ENCODE data around the gene CAD.

CAD gene

DNA sequence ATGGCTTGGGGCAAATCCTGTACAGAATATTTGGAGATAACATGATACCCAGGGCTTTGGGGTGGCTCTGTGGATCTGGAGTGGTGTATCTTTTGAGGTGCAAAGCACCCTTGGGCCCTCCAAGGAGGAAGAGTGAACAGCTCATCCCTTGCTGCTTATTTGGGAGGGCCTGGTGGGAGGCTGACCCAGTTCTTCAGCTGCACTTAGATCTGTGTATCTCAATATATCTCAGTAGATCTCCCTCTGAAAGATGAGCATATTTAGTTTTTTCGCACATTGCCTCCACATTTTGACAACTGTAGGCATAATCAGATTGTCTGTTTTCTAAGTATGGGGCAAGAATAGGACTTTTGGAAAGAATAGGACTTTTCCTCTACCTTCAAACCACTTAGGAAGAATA lies 67.8 kb downstream of the CAD start:
- DNase-seq = no peak

DNA sequence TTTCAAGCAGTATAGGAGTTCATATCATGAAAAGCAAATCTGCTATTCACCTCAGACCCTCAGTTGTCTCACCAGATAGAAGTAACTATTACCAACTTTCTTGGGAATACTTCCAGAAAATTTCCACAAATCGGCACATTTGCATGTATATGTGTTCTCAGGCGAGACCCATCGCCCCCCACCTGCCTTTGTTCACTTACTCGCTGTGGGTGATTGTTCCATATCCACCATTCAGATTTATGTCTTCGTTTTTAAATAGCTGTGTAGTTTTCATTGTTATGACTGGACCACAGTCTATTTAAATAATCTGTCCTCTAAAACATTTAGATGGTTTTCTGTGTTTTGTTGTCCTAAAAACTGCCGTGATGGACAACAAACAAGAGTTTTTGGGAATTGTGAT lies 68.3 kb downstream of the CAD start:
- no peak for DNase-seq

DNA sequence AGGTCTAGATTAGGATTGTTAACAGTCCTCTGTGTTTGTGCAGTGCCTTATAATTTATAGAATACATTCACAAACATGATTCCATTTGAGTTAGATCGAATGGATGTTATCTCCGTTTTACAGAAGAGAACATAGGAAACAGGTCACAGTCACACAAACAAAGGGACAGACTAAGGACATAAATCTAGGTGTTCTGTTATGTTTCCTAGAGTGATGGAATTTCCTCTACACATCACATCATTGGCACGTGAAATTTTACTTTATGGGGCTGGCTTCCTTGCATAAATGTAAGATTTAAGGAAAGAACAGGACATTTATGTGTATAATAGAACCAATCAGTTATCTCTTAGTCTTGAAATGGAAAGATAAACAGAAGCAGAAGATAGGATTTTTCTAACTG lies 71.4 kb downstream of the CAD start:
- no peak for DNase-seq

DNA sequence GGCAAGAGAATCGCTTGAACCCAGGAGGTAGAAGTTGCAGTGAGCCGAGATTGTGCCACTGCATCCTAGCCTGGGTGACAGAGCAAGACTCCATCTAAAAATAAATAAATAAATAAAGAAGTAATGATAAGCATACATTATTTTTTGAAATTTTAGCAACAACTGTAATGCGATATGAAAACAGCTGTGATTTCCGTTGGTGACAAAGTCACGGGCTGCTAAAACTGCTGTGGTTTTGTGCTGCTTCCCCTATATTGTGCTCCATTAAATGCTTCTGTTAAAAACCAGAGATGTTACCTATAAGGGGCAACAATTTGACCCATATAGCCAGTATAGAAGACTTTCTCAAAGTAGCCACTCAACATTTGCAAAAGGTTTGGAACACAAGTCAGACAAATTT lies 73.4 kb downstream of the CAD start:
- DNase-seq = no peak

GRCh38 chr2:27291865-27292264 lies 74.7 kb downstream of the CAD start:
- no peak for DNase-seq
